ENCODE results near the gene NADK2.

DNA sequence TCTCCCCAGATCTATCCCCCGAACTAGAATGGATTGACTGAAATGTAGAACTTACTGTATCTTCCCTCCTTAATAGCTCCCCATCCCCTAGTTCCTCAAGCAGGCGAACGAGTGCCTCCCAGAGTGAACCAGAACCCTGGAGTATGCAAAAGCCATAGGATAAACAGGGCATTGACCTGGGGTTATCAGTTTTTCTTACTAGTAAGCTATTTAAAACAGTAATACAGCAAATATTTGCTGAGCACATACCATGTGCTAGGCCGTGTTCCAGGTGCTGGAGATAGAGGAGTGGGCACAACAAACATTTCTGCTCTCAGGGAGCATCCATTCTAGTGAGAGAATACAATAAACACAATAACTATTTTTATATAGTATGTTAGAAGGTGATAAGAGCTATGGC is 88.0 kb downstream of the NADK2 start:
- TF ChIP-seq GATA2 (IDR thresholded peaks at IDR 0.05; ENCODE audit: low read depth, low read length), result no peak
- no peak for TF ChIP-seq GATA3 (IDR thresholded peaks at IDR 0.05; ENCODE audit: low read depth, low read length)
